Heart right ventricle (tissue), 16 donors: Measurements from ENCODE around the gene CHRD. TPM values are rescaled to one million over a fixed set of nuclear protein-coding genes. Genes with fewer than 3 reads are reported as not detected.

Experiments
- ATAC-seq, 8 donors: fragments of 200-7000 bp; cut with Tn5 transposase; one replicate each; pipeline ENCODE4 v1.9.1; 2020; ENCODE audit warnings: mild to moderate bottlenecking in 8 of 8, moderate library complexity in 8 of 8, moderate number of reproducible peaks in 1 of 8
- DNase-seq, 2 donors: peaks; one replicate each; pipeline ENCODE4 v3.0.0-alpha.2; 2020
- H3K27ac ChIP-seq, 10 donors: fragments of 200-600 bp; sonication (generic) in 2 of 10; one replicate each; pipeline versions ENCODE4 v1.5.0 to v1.8.0; 2020 to 2022; ENCODE audit warnings: mild to moderate bottlenecking in 3 of 10
- H3K27me3 ChIP-seq, 7 donors: fragments of 200-600 bp; one replicate each; pipeline ENCODE4 v1.8.0; 2021 to 2022; ENCODE audit warnings: mild to moderate bottlenecking in 2 of 7
- H3K36me3 ChIP-seq, 9 donors: fragments of 200-600 bp; sonication (generic) in 1 of 9; one replicate each; pipeline versions ENCODE4 v1.5.0 to v1.8.0; 2020 to 2022; ENCODE audit warnings: mild to moderate bottlenecking in 2 of 9
- H3K4me1 ChIP-seq, 9 donors: fragments of 200-600 bp; sonication (generic) in 1 of 9; one replicate each; pipeline versions ENCODE4 v1.5.0 to v1.8.0; 2020 to 2022; ENCODE audit warnings: mild to moderate bottlenecking in 4 of 9
- H3K4me3 ChIP-seq, 10 donors: fragments of 200-600 bp; sonication (generic) in 2 of 10; one replicate each; pipeline versions ENCODE4 v1.5.0 to v1.8.0; 2020 to 2022; ENCODE audit warnings: mild to moderate bottlenecking in 7 of 10, moderate library complexity in 2 of 10
- H3K9me3 ChIP-seq, 11 donors: fragments of 200-600 bp in 10 of 11; sonication (generic) in 2 of 11; one replicate each; pipeline versions ENCODE4 v1.5.0 to v1.8.0; 2013 to 2022; ENCODE audit warnings: mild to moderate bottlenecking in 2 of 11, control low read depth in 1 of 11, moderate library complexity in 1 of 11
- WGBS, 2 donors: extraction: QIAGEN DNeasy Blood & Tissue Kit; methylation state at CpG; one replicate each; pipeline ENCODE4 v1.1.7; 2013; ENCODE audit warnings: inconsistent platforms in 1 of 2; 5-methylcytosine and 5-hydroxymethylcytosine counted together
- intact Hi-C, 10 donors: fragments of 100-400 bp; cut with DNase I; formaldehyde crosslinking; loops; one replicate each; pipeline versions ENCODE4 v1.11.1 to v1.14.2; 2022
- polyA plus RNA-seq, 2 donors: library from polyadenylated mRNA; stranded (reverse); fragments of 200-250 nt; gene quantifications; one replicate each; pipeline ENCODE4 v1.2.3, GENCODE V29; 2013
- total RNA-seq, 10 donors: library from RNA; stranded (reverse); fragmentation: NEBNext Ultra II Directional in 3 of 10; extraction: Animal tissue kit (Norgen Biotek cat#: 25700) in 3 of 10; gene quantifications; one replicate each; pipeline versions ENCODE4 v1.2.1 to v1.2.4, GENCODE V29; 2021 to 2023
- TF ChIP-seq, protein P1 (sequence below), 9 donors: fragments of 200-600 bp; sonication (generic) in 2 of 9; IDR thresholded peaks; one replicate each; pipeline versions ENCODE4 v1.5.0 to v1.8.0; 2021 to 2022; ENCODE audit warnings: antibody characterized with exemption in 9 of 9, mild to moderate bottlenecking in 5 of 9, moderate library complexity in 1 of 9
- donor health status: Arrhythmogenic right ventricular cardiomyopathy.
- donor health status: ischemic (EF 13 %, LVEDD 7.1; RV severe dilation, severe dysfunction).
- donor health status: healthy with polysubstance abuse.
- donor health status: DM: no; HTN: yes; CAD: no.
- donor health status: DM: no; HTN: no; CAD: no.
- donor health status: ischemic (EF 25% LVEDD 6.9; RV normal size, moderate dysfunction).
- donor health status: ischemic (EF 25% LVEDD 5.7; RV mildly dilated, moderate dysfunction).
- donor health status: healthy.
- donor health status: DM: yes; HTN: yes; CAD: no.
- donor health status: Ischemic cardiomyopathy.
- donor health status: ischemic (EF 35%, LVEDD 5.7; RV mildly dilated, moderate dysfunction).
- donor health status: nonischemic (EF 11% LVEDD 7.7; RV severe dilation, severe dysfunction).
- donor health status: DM: yes; HTN: yes; CAD: no.
- donor health status: PGD.
- donor health status: ischemic (EF 29% LVEDD 5.4; RV normal size, mild dysfunction).
- donor health status: nonischemic (EF 23%, LVEDD 6.1; RV moderate dilation, normal function).

Gene CHRD
- total and polyA plus RNA-seq, 12 donors: 1.4 to 17.3 (median 3.9) TPM

DNA sequence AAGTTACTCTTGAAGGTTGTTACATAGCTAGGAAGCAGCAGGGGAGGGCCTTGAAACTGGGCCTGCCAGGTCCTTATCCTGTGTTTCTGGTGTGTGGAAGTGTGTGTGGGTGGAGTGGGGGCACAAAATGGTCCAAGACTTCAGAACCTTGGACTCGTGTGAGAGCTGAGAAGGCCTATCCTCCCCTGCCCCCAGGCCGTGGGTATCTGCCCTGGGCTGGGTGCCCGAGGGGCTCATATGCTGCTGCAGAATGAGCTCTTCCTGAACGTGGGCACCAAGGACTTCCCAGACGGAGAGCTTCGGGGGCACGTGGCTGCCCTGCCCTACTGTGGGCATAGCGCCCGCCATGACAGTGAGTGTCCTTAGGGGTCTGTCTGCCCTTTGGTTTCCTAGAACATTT, 4.5 kb downstream of the CHRD start:
- ATAC-seq (no peak), DNase-seq (no peak)
- peaks cover 3 to 18% (median 15%) of the 10 kb centered on the region in 9 donors for H3K4me1 ChIP-seq
- H3K4me3 ChIP-seq: no peak overlapping the region
- H3K9me3 ChIP-seq: no peaks in the 10 kb centered on the region
- H3K27me3 ChIP-seq: peaks cover 0 to 52% (median 32%) of the 10 kb centered on the region in 7 donors
- intact Hi-C loops: loop anchor here in 1 of 10 donors (10.0 kb wide), 1 partner anchor 390 kb away; no protein-coding TSS in a partner anchor
- whole genome bisulfite sequencing, 2 donors: 83 to 88% methylated on average over 9 of the region's 9 CpGs
- no peak overlapping the region for H3K27ac ChIP-seq
- H3K36me3 ChIP-seq: peaks cover 0 to 39% (median 0%) of the 10 kb centered on the region in 9 donors
- TF ChIP-seq, protein P1, sequence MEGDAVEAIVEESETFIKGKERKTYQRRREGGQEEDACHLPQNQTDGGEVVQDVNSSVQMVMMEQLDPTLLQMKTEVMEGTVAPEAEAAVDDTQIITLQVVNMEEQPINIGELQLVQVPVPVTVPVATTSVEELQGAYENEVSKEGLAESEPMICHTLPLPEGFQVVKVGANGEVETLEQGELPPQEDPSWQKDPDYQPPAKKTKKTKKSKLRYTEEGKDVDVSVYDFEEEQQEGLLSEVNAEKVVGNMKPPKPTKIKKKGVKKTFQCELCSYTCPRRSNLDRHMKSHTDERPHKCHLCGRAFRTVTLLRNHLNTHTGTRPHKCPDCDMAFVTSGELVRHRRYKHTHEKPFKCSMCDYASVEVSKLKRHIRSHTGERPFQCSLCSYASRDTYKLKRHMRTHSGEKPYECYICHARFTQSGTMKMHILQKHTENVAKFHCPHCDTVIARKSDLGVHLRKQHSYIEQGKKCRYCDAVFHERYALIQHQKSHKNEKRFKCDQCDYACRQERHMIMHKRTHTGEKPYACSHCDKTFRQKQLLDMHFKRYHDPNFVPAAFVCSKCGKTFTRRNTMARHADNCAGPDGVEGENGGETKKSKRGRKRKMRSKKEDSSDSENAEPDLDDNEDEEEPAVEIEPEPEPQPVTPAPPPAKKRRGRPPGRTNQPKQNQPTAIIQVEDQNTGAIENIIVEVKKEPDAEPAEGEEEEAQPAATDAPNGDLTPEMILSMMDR (IDR thresholded peaks at IDR 0.05): no peak

DNA sequence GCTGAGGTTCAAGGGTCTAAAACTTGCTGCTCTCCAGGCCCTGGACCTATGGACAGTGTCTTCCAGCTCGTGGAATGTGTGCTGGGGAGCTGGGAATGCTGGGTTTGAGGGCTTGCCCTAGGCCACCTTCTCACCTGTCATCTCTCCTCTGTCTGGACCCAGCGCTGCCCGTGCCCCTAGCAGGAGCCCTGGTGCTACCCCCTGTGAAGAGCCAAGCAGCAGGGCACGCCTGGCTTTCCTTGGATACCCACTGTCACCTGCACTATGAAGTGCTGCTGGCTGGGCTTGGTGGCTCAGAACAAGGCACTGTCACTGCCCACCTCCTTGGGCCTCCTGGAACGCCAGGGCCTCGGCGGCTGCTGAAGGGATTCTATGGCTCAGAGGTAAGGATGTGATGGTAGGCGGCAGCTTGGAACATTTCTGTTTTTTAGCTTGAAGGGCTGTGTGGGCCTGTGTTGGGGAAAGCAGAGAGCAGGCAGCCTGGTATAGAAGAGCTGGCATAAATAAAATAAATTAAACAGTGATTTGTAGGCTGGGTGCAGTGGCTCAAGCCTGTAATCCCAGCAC, 5.1 kb downstream of the CHRD start:
- Histone ChIP-seq H3K9me3 (no peaks in the 10 kb centered on the region), H3K4me1 (peaks cover 3 to 17% (median 15%) of the 10 kb centered on the region in 9 donors), H3K4me3 (no peak overlapping the region), H3K36me3 (peaks cover 0 to 39% (median 0%) of the 10 kb centered on the region in 9 donors), H3K27ac (no peak overlapping the region), H3K27me3 (peaks cover 0 to 49% (median 32%) of the 10 kb centered on the region in 7 donors)
- TF ChIP-seq, protein P1 (IDR thresholded peaks at IDR 0.05): no peak
- intact Hi-C loops: loop anchor here in 1 of 10 donors (10.0 kb wide), 1 partner anchor 390 kb away; no protein-coding TSS in a partner anchor
- ATAC-seq (no peak), DNase-seq (no peak)
- 93 to 96% methylated on average over 8 of the region's 8 CpGs for WGBS, 2 donors

DNA sequence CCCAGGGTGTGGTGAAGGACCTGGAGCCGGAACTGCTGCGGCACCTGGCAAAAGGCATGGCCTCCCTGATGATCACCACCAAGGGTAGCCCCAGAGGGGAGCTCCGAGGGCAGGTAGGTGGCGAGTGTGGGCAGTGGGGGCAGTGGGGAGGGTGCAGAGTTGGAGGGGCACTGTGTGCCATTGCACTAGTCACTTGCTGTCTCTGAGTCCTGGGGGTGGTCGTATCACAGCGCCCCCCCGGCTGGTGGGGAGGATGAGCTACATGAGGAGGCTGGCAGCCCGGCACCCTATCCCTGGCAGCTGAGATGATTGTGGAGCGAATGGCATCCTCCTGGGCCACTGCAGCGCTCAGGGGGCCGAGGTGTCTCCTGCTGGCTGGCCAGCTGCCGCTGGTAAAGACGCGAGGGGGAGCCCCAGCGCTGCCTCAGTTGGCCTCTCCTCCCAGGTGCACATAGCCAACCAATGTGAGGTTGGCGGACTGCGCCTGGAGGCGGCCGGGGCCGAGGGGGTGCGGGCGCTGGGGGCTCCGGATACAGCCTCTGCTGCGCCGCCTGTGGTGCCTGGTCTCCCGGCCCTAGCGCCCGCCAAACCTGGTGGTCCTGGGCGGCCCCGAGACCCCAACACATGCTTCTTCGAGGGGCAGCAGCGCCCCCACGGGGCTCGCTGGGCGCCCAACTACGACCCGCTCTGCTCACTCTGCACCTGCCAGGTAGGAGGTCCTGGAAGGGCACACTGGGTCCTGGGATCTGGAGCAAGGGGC, 6.4 kb downstream of the CHRD start:
- DNase-seq (no peak), ATAC-seq (no peak)
- no peak overlapping the region for H3K27ac ChIP-seq
- intact Hi-C loops: loop anchor here in 1 of 10 donors (10.0 kb wide), 1 partner anchor 389 kb away; no protein-coding TSS in a partner anchor
- no peaks in the 10 kb centered on the region for H3K9me3 ChIP-seq
- 55 to 60% methylated on average over 37 of the region's 37 CpGs for WGBS, 2 donors
- peaks cover 0 to 39% (median 0%) of the 10 kb centered on the region in 9 donors for H3K36me3 ChIP-seq
- TF ChIP-seq, protein P1 (IDR thresholded peaks at IDR 0.05): no peak
- no peak overlapping the region for H3K4me3 ChIP-seq
- H3K27me3 ChIP-seq: peaks cover 0 to 42% (median 25%) of the 10 kb centered on the region in 7 donors
- peaks cover 0 to 9% (median 7%) of the 10 kb centered on the region in 9 donors for H3K4me1 ChIP-seq

DNA sequence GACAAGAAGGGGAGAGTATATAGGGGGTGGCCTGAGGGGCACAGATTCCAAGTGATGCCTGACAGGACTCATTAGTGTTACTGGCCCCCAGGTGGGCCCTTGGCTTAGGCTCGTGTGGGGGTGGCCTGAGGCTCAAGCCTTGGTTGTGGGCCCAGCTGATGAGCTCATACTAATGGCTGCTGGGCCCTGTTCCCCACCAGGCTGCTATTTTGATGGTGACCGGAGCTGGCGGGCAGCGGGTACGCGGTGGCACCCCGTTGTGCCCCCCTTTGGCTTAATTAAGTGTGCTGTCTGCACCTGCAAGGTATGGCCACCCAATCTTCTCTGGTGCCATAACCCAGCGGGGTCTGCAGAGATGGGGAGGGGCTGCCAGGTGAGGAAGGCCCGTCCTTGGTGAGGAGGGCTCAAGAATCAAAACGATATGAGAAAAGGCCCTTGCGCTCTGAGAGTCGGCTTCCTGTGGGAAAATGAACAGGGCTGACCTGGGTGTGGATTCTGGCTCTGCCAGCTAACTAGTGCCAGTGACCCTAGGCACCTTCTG, 7.4 kb downstream of the CHRD start:
- Histone ChIP-seq H3K27ac (no peak overlapping the region), H3K9me3 (no peaks in the 10 kb centered on the region), H3K4me3 (no peak overlapping the region), H3K27me3 (peaks cover 0 to 32% (median 15%) of the 10 kb centered on the region in 7 donors), H3K36me3 (peaks cover 0 to 39% (median 0%) of the 10 kb centered on the region in 9 donors), H3K4me1 (no peaks in the 10 kb centered on the region)
- ATAC-seq (no peak), DNase-seq (no peak)
- intact Hi-C loops: loop anchor here in 1 of 10 donors (10.0 kb wide), 1 partner anchor 388 kb away; no protein-coding TSS in a partner anchor
- TF ChIP-seq, protein P1 (IDR thresholded peaks at IDR 0.05): no peak
- 92 to 93% methylated on average over 12 of the region's 12 CpGs for WGBS, 2 donors
